GM12878 (cell line): ENCODE measurements around the gene PLD4.

Source experiments
- EED ChIP-seq: sonication (generic); IDR thresholded peaks from 2 replicates; pipeline ENCODE4 v1.6.1; 2016; ENCODE audit warnings: antibody characterized with exemption, low read depth
- PAX5 ChIP-seq: IDR thresholded peaks from 2 replicates; pipeline ENCODE4 v1.6.1; 2011; ENCODE audit warnings: low read depth, low read length, borderline replicate concordance
- POLR2A ChIP-seq: IDR thresholded peaks from 2 replicates; pipeline ENCODE4 v1.6.1; 2011; ENCODE audit warnings: low read depth, mild to moderate bottlenecking, low read length
- POLR2AphosphoS2 ChIP-seq: IDR thresholded peaks from 2 replicates; pipeline ENCODE4 v1.6.1; 2011; ENCODE audit warnings: low read depth, mild to moderate bottlenecking, low read length, improper control_type of control experiment, moderate library complexity
- SIX5 ChIP-seq: IDR thresholded peaks from 2 replicates; pipeline ENCODE4 v1.6.1; 2011; ENCODE audit warnings: mild to moderate bottlenecking, low read depth, low read length, moderate library complexity; ENCODE audit not compliant: severe bottlenecking

DNA sequence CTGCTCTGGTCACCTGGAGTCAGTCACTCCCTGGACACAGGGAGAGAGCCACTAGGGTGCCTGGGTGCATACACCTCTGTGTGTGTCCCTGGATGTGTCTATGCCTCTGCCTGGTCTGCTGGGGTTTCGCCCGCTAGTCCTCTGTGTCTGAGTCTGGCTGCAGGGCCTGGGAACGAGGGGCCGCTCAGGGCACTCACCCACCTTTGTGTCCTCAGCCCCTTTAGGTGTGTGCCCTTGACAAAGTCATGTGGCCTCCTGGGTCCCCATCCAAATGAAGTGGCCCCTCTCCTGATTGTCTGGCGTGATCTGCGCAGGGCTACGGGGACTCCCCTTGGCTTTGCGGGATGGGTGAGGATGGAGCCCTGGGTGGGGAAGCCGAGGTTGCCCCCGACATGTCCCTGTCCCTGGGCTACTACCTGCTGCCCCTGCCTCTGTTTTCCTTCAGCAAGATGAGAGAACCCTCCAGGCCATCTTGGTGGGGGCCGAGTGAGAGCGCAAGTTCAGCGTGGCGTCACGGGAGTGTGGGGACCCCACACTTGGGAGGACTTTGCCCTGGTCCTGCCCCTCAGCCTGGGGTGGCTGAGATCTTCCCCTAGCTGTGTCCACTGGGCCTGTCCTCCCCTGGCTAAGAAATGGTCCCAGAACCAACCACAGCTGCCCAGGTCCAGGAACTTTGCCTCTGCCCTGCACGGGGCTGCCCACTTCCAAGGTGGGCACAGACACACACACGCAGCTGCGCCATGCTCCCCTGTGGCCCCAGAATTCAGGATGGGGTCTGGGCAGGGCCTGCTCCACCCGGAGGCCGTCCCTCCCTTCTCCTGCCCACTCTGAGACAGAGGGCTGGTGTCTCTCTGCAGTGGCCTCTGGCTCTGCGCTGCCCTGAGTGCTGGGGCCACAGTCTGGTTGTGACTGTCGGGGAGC is 56.2 kb downstream of the PLD4 start:
- no peak for TF ChIP-seq SIX5
- no peak for TF ChIP-seq POLR2A
- TF ChIP-seq EED = no peak
- TF ChIP-seq POLR2AphosphoS2 = no peak
- no peak for TF ChIP-seq PAX5
